GM13976 (cell line): ENCODE measurements around the gene UTS2.
A peak's percentile ranks its signal among the peaks of the same experiment; 100 is the strongest.

Experiments
- DNase-seq: peaks from one replicate; pipeline ENCODE4 v3.0.0; 2012; ENCODE audit warnings: low spot score
- CTCF ChIP-seq: IDR thresholded peaks from 2 replicates; pipeline ENCODE4 v1.5.1; 2012; ENCODE audit warnings: borderline replicate concordance, mild to moderate bottlenecking; ENCODE audit not compliant: insufficient read depth; ENCODE audit errors: extremely low read depth, missing control alignments, control extremely low read depth
- in situ Hi-C: fragments of 300-500 bp; cut with MboI; formaldehyde crosslinking; loops from one replicate; pipeline ENCODE4 v1.12.0; 2022; ENCODE audit warnings: low sequenced_read_pairs, mixed read lengths, inconsistent platforms; ENCODE audit not compliant: unreplicated experiment

The UTS2 gene

GRCh38 chr1:7842517-7842916, 10.3 kb downstream of the UTS2 start:
- DNase-seq: peak; percentile 45
- TF ChIP-seq CTCF: no peak
- in situ Hi-C loops: no loop called here

GRCh38 chr1:7839526-7839925, 13.3 kb downstream of the UTS2 start:
- in situ Hi-C loops: no loop called here
- no peak for DNase-seq
- TF ChIP-seq CTCF: no peak

GRCh38 chr1:7838714-7839113, 14.2 kb downstream of the UTS2 start:
- no peak for DNase-seq
- TF ChIP-seq CTCF: no peak
- in situ Hi-C loops: no loop called here

GRCh38 chr1:7833035-7833434, 19.8 kb downstream of the UTS2 start:
- in situ Hi-C loops: no loop called here
- DNase-seq: no peak
- no peak for TF ChIP-seq CTCF

GRCh38 chr1:7831458-7831857, 21.4 kb downstream of the UTS2 start:
- no peak for TF ChIP-seq CTCF
- in situ Hi-C loops: no loop called here
- no peak for DNase-seq

- in situ Hi-C loops: no loop called here
- peak; percentile 67 for DNase-seq
- TF ChIP-seq CTCF: no peak
These were observed 25.5 kb downstream of the UTS2 start for GRCh38 chr1:7827126-7827955.

GRCh38 chr1:7826363-7826762, 26.5 kb downstream of the UTS2 start:
- TF ChIP-seq CTCF: no peak

More at GRCh38 chr1:7826363-7826762, 26.5 kb downstream of the UTS2 start:
- DNase-seq: peak; percentile 26
- in situ Hi-C loops: no loop called here
